ENCODE data around the gene ZBTB12.

Gene ZBTB12

GRCh38 chr6:31879901-31880300 is 22.0 kb downstream of the ZBTB12 start:
- Histone ChIP-seq H3K9ac (ENCODE audit: low read length) (no peak overlapping the region), H3K36me3 (ENCODE audit: control insufficient read depth, insufficient read depth, low read length, severe bottlenecking) (peaks cover 51% of the 10 kb centered on the region), H3K4me3 (ENCODE audit: low read length) (no peak overlapping the region), H3K4me1 (ENCODE audit: control insufficient read depth, insufficient read depth, low read length) (no peaks in the 10 kb centered on the region), H3K27me3 (replicated peaks; ENCODE audit: control insufficient read depth, insufficient read depth, low read length) (no peaks in the 10 kb centered on the region), H3K9me3 (ENCODE audit: control insufficient read depth, low read length) (no peaks in the 10 kb centered on the region)
- no peak for DNase-seq (ENCODE audit: low read depth)

- no peaks in the 10 kb centered on the region for H3K27me3 ChIP-seq (replicated peaks; ENCODE audit: control insufficient read depth, insufficient read depth, low read length)
- peaks cover 44% of the 10 kb centered on the region for H3K36me3 ChIP-seq (ENCODE audit: control insufficient read depth, insufficient read depth, low read length, severe bottlenecking)
- no peak for DNase-seq (ENCODE audit: low read depth)
- H3K9me3 ChIP-seq (ENCODE audit: control insufficient read depth, low read length) = no peaks in the 10 kb centered on the region
- H3K9ac ChIP-seq (ENCODE audit: low read length) = no peak overlapping the region
- H3K4me3 ChIP-seq (ENCODE audit: low read length) = no peak overlapping the region
- no peaks in the 10 kb centered on the region for H3K4me1 ChIP-seq (ENCODE audit: control insufficient read depth, insufficient read depth, low read length)
Observed at GRCh38 chr6:31879143-31879542, 22.7 kb downstream of the ZBTB12 start.

- no peak for DNase-seq (ENCODE audit: low read depth)
- peaks cover 40% of the 10 kb centered on the region for H3K36me3 ChIP-seq (ENCODE audit: control insufficient read depth, insufficient read depth, low read length, severe bottlenecking)
- H3K9ac ChIP-seq (ENCODE audit: low read length) = no peak within 1 kb of the TSS
- no peaks in the 10 kb centered on the region for H3K4me1 ChIP-seq (ENCODE audit: control insufficient read depth, insufficient read depth, low read length)
- no peaks in the 10 kb centered on the region for H3K27me3 ChIP-seq (replicated peaks; ENCODE audit: control insufficient read depth, insufficient read depth, low read length)
- H3K9me3 ChIP-seq (ENCODE audit: control insufficient read depth, low read length) = no peaks in the 10 kb centered on the region
- no peak within 1 kb of the TSS for H3K4me3 ChIP-seq (ENCODE audit: low read length)
Observed at GRCh38 chr6:31878726-31879125, 23.2 kb downstream of the ZBTB12 start, which contains the start of gene SLC44A4. TSS of gene SLC44A4 (minus strand) at chr6:31878997. CDS start at chr6:31878980, 17 bp downstream.

GRCh38 chr6:31878222-31878621 is 23.7 kb downstream of the ZBTB12 start:
- H3K27me3 ChIP-seq (replicated peaks; ENCODE audit: control insufficient read depth, insufficient read depth, low read length) = no peaks in the 10 kb centered on the region
- H3K9ac ChIP-seq (ENCODE audit: low read length) = no peak overlapping the region
- H3K4me1 ChIP-seq (ENCODE audit: control insufficient read depth, insufficient read depth, low read length) = no peaks in the 10 kb centered on the region
- DNase-seq (ENCODE audit: low read depth) = no peak
- peaks cover 34% of the 10 kb centered on the region for H3K36me3 ChIP-seq (ENCODE audit: control insufficient read depth, insufficient read depth, low read length, severe bottlenecking)
- no peaks in the 10 kb centered on the region for H3K9me3 ChIP-seq (ENCODE audit: control insufficient read depth, low read length)
- no peak overlapping the region for H3K4me3 ChIP-seq (ENCODE audit: low read length)

GRCh38 chr6:31877651-31878161 is 24.2 kb downstream of the ZBTB12 start:
- no peak for DNase-seq (ENCODE audit: low read depth)
- Histone ChIP-seq H3K4me1 (ENCODE audit: control insufficient read depth, insufficient read depth, low read length) (no peaks in the 10 kb centered on the region), H3K4me3 (ENCODE audit: low read length) (no peak overlapping the region), H3K9ac (ENCODE audit: low read length) (no peak overlapping the region), H3K36me3 (ENCODE audit: control insufficient read depth, insufficient read depth, low read length, severe bottlenecking) (peaks cover 29% of the 10 kb centered on the region), H3K9me3 (ENCODE audit: control insufficient read depth, low read length) (no peaks in the 10 kb centered on the region), H3K27me3 (replicated peaks; ENCODE audit: control insufficient read depth, insufficient read depth, low read length) (no peaks in the 10 kb centered on the region)

GRCh38 chr6:31877125-31877650 is 24.7 kb downstream of the ZBTB12 start:
- Histone ChIP-seq H3K4me1 (ENCODE audit: control insufficient read depth, insufficient read depth, low read length) (no peaks in the 10 kb centered on the region), H3K27me3 (replicated peaks; ENCODE audit: control insufficient read depth, insufficient read depth, low read length) (no peaks in the 10 kb centered on the region), H3K4me3 (ENCODE audit: low read length) (no peak overlapping the region), H3K9me3 (ENCODE audit: control insufficient read depth, low read length) (no peaks in the 10 kb centered on the region), H3K9ac (ENCODE audit: low read length) (no peak overlapping the region), H3K36me3 (ENCODE audit: control insufficient read depth, insufficient read depth, low read length, severe bottlenecking) (peaks cover 24% of the 10 kb centered on the region)
- no peak for DNase-seq (ENCODE audit: low read depth)

GRCh38 chr6:31876357-31876756 is 25.5 kb downstream of the ZBTB12 start:
- H3K9me3 ChIP-seq (ENCODE audit: control insufficient read depth, low read length) = no peaks in the 10 kb centered on the region
- no peaks in the 10 kb centered on the region for H3K27me3 ChIP-seq (replicated peaks; ENCODE audit: control insufficient read depth, insufficient read depth, low read length)
- H3K36me3 ChIP-seq (ENCODE audit: control insufficient read depth, insufficient read depth, low read length, severe bottlenecking) = peaks cover 20% of the 10 kb centered on the region
- DNase-seq (ENCODE audit: low read depth) = no peak
- H3K4me3 ChIP-seq (ENCODE audit: low read length) = no peak overlapping the region
- H3K4me1 ChIP-seq (ENCODE audit: control insufficient read depth, insufficient read depth, low read length) = no peaks in the 10 kb centered on the region
- H3K9ac ChIP-seq (ENCODE audit: low read length) = no peak overlapping the region

- DNase-seq (ENCODE audit: low read depth) = no peak
- no peak overlapping the region for H3K9ac ChIP-seq (ENCODE audit: low read length)
- H3K9me3 ChIP-seq (ENCODE audit: control insufficient read depth, low read length) = no peaks in the 10 kb centered on the region
- no peaks in the 10 kb centered on the region for H3K27me3 ChIP-seq (replicated peaks; ENCODE audit: control insufficient read depth, insufficient read depth, low read length)
- H3K4me3 ChIP-seq (ENCODE audit: low read length) = no peak overlapping the region
- peaks cover 15% of the 10 kb centered on the region for H3K36me3 ChIP-seq (ENCODE audit: control insufficient read depth, insufficient read depth, low read length, severe bottlenecking)
- H3K4me1 ChIP-seq (ENCODE audit: control insufficient read depth, insufficient read depth, low read length) = no peaks in the 10 kb centered on the region
Observed at GRCh38 chr6:31875877-31876276, 26.0 kb downstream of the ZBTB12 start.

- no peak overlapping the region for H3K4me3 ChIP-seq (ENCODE audit: low read length)
- no peak for DNase-seq (ENCODE audit: low read depth)
- no peaks in the 10 kb centered on the region for H3K27me3 ChIP-seq (replicated peaks; ENCODE audit: control insufficient read depth, insufficient read depth, low read length)
- peaks cover 7% of the 10 kb centered on the region for H3K36me3 ChIP-seq (ENCODE audit: control insufficient read depth, insufficient read depth, low read length, severe bottlenecking)
- no peaks in the 10 kb centered on the region for H3K9me3 ChIP-seq (ENCODE audit: control insufficient read depth, low read length)
- no peak overlapping the region for H3K9ac ChIP-seq (ENCODE audit: low read length)
- no peaks in the 10 kb centered on the region for H3K4me1 ChIP-seq (ENCODE audit: control insufficient read depth, insufficient read depth, low read length)
Observed at GRCh38 chr6:31874836-31875572, 26.9 kb downstream of the ZBTB12 start.

- Histone ChIP-seq H3K9ac (ENCODE audit: low read length) (no peak overlapping the region), H3K4me3 (ENCODE audit: low read length) (no peak overlapping the region), H3K4me1 (ENCODE audit: control insufficient read depth, insufficient read depth, low read length) (no peaks in the 10 kb centered on the region), H3K36me3 (ENCODE audit: control insufficient read depth, insufficient read depth, low read length, severe bottlenecking) (no peaks in the 10 kb centered on the region), H3K27me3 (replicated peaks; ENCODE audit: control insufficient read depth, insufficient read depth, low read length) (peaks cover under 1% of the 10 kb centered on the region), H3K9me3 (ENCODE audit: control insufficient read depth, low read length) (no peaks in the 10 kb centered on the region)
- no peak for DNase-seq (ENCODE audit: low read depth)
Observed at GRCh38 chr6:31874084-31874670, 27.7 kb downstream of the ZBTB12 start.

- no peak overlapping the region for H3K9ac ChIP-seq (ENCODE audit: low read length)
- H3K4me1 ChIP-seq (ENCODE audit: control insufficient read depth, insufficient read depth, low read length) = no peaks in the 10 kb centered on the region
- peak; percentile 44 for DNase-seq (ENCODE audit: low read depth)
- peaks cover 7% of the 10 kb centered on the region for H3K27me3 ChIP-seq (replicated peaks; ENCODE audit: control insufficient read depth, insufficient read depth, low read length)
- no peak overlapping the region for H3K4me3 ChIP-seq (ENCODE audit: low read length)
- no peaks in the 10 kb centered on the region for H3K9me3 ChIP-seq (ENCODE audit: control insufficient read depth, low read length)
- no peaks in the 10 kb centered on the region for H3K36me3 ChIP-seq (ENCODE audit: control insufficient read depth, insufficient read depth, low read length, severe bottlenecking)
Observed at GRCh38 chr6:31871046-31871659, 30.7 kb downstream of the ZBTB12 start.
